NCI-H460 (cell line): ENCODE data around the gene SORBS2. TPM values are rescaled to one million over a fixed set of nuclear protein-coding genes. Genes with fewer than 3 reads are reported as not detected.
A peak's percentile ranks its signal among the peaks of the same experiment; 100 is the strongest.
"Not testable (repeated sequence)": the region's sequence is repeated elsewhere in the genome, so short reads cannot be mapped to it uniquely, and the experiment has no call there.

Source experiments
- DNase-seq: peaks from one replicate; pipeline ENCODE4 v3.0.0-alpha.2; 2016; ENCODE audit warnings: low read depth; ENCODE audit errors: extremely low read depth
- total RNA-seq: library from RNA; depleted of rRNA; stranded (reverse); fragments of >200 nt; shearing (Covaris generic); gene quantifications from 2 replicates; pipeline ENCODE4 v1.2.3, GENCODE V29; 2014

SORBS2 gene
- total RNA-seq, 1 experiment from 2014 or later = 23.8 TPM

GRCh38 chr4:185716577-185717376, 95.2 kb downstream of the SORBS2 start:
- no peak for DNase-seq

DNA sequence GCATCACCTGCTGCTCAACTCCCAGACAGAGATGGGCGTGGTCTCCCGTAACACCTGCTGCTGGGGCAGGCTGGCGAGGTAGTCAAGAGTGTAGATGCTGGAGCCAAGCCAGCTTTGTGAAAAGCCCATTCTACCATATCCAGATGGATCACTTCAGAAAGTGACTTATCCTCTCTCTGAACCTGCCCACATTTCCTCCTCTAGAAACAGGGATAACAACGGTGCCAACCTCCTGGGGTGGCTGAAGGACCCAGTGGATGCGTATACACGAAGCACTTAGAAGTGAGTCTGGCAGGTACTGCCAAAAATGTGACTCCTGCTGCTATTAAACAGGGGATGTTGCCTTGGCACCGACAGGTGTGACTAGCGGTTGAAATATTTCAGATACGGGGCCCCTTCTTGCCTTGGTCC, 95.8 kb downstream of the SORBS2 start:
- no peak for DNase-seq

GRCh38 chr4:185714524-185714923, 97.5 kb downstream of the SORBS2 start:
- not testable (repeated sequence) for DNase-seq

DNA sequence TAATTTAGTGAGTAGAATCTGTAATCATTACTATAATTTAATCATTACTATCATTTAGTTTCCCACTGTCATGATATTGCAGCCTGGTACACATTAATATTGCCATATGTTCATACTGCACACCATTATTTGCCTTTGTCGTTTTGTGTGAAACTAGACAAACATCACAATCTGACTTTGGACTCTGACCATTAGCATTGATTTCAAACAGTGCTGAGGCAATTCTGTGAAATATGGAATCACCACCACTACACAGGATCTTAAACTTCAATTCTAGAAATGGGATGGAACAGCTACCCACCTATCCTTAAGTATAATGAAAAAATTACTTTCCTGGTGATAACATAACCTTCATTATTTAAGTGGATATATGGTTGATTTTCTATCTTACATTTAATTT, 98.3 kb downstream of the SORBS2 start:
- DNase-seq = no peak

DNA sequence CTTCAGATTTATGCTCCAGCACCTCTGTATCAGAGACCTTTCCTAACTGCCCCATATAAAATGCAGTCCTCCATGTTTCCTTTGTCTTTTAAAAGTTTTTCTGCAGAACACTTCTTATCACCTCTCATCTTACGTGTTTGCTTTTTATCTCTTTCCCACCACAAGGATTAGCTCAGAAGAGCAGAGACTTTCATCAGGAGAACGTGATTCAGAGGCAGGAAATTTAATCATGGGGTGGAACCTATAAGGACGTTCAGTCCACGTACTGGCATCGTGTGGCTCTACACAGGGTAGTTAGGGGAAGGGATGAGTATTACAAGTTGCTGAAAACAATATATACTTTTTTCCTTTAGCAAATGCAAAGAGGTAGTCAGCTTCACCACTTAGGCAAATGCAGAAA, 98.7 kb downstream of the SORBS2 start:
- DNase-seq = peak; percentile 9

DNA sequence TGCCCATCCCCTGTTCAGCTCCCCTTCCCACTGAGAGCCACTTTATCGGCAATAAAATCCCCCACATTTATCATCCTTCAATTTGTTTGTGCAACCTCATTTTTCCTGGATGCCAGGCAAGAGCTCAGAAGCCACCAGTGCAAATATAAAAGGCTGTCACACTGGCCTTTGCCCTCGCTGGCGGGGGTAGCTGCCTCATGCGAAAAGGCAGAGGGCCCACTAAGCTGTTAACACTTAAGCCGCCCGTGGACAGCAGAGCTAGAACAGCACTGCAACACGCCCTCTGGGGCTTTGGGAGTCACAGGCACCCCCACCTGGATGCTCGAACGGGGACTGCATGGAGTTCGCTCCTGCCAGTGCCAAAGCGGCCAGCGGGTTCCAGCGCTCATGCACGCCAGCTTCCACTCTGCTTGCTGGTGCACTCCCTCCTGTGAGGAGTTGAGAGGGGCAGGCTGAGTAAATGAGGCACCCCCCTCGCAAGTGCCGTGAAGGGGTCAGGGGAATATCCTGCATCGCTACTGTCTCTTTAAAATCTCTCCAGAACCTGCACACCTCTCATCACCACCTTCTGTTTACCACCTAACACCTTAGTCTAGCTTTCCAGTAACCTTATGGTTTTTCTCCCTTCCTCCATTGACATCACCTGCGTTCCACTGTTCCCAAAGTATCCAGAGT, 99.5 kb downstream of the SORBS2 start:
- no peak for DNase-seq

DNA sequence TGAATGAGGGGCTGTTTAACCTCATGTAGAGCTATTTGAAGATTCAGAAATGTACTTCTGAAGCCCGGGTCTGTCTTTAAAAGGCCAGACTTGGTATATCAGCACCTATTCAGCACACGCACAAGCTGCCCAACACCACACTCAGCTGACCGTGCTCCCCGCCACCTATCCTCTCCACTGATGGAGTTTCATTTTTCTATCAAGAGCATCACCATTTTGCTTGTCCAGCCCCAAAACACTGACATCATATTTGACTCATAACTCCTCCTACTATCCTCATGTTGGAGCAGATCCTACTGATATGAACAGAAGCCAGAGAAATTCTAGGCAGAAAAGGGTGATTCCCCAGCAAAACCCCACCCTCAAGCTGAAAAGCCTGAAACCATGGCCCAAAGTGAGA, 100.3 kb downstream of the SORBS2 start:
- no peak for DNase-seq

DNA sequence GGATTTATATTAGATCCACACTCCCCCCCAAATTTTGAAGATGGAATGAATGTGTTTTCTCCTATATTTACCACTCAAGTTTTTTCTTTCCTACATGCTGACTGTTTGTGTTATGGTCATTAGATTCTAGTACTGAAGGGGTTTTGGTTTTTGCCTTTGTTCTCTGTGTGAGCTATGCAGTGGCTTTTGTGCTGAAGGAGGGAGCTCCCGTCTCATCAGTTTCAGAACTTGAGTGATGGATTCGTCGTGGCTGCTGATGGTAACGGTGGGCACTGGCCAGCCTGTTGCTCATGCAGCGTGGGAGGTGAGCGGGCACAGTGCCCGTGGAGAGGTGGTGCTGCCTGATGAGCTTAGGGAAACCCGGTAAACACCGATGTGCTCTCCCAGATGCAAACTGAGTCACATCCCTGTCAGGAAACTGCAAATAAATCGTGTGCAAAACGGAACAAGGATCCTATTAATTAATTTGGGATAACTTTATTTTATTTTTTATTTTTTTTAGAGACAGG, 101.5 kb downstream of the SORBS2 start:
- DNase-seq = no peak

DNA sequence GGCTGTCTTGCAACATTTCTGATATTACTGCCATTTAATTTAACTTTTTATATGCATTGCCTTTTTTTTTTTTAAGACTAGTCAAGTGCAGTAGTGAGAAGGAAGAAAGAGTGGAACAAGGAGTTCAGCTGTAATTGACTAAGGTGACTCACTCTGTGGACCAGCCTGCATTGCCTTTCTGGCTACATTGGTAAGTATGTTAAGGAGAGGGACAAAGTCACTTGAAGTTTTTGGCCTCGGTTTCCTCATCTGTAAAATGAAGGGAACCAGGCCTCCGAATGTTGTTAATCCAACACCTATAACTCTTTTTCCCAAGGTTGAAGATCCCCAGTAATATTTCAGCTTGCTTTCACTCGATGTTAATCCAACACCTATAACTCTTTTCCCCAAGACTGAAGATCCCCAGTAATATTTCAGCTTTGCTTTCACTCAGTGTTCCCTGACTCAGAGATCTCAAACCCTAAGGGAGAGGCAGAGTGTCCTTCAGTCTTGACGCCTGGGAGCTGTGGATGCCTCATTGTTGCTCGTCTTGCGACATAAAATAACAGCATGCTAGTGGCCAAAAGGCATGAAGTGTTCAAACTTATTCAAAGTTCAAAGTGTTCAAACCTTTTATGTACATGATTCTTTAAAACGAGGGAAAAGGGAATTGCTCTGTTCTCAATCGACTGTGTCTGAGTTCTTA, 102.0 kb downstream of the SORBS2 start:
- peak; percentile 9 for DNase-seq

DNA sequence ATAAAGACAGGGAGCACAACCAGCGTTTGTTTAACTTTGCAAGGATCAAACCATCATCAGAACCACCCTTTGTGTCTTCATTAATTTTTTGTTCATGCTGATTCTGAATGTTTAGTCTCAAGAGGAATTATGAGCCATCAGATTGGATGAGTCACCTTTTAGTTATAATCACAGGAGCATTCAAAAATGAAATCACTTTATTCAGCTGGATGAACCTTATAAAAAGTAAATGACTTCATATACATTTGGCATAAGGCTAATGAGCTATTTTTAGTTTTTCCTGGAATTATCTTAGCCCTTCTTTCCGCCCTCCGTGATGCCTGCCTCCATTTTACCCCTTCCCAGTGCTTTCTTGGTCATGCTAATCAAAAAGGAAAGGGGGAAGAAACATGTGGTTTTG, 103.6 kb downstream of the SORBS2 start:
- DNase-seq = no peak

- not testable (repeated sequence) for DNase-seq
These were observed 104.4 kb downstream of the SORBS2 start for GRCh38 chr4:185707622-185708021.

DNA sequence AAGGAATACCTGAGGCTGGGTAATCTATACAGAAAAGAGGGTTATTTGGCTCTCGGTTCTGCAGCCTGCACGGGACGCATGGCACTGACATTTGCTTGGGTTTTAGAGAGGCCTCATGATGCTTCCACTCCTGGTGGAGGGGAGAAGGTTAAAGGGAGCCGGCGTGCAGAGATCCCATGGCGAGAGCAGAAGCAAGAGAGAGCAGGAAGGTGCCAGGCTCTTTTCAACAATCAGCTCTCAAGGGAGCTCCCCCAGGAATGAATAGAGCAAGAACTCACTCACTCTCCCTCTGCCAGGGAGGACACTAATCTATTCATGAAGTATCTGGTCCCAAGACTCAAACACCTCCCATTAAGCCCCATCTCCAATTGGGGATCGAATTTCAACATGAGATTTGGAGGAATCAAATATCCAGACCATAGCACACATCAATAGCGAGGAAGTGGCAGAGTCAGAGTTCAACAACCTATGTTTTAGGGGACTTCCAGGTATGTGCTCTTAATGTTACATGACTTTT, 109.8 kb downstream of the SORBS2 start:
- no peak for DNase-seq

DNA sequence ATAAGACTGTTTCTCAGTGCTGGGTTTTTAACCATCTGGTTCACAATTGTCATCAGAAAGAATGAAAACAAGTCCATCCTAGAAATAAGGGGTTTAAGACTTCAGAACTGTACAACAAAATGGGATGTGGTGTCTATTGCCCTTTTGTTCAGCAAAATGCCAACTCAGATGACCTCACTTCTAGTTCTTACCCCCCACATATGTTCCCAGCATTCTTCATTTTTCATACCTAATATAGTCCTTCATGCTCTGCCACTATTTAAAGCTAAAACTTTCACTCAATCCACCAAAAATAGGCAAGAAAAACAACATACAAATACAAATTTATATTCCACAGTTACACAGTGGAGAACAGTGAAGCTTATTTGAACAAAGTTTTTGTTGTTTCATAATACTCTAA, 111.4 kb downstream of the SORBS2 start:
- DNase-seq = no peak

- no peak for DNase-seq
These were observed 111.9 kb downstream of the SORBS2 start for GRCh38 chr4:185700048-185700447.

DNA sequence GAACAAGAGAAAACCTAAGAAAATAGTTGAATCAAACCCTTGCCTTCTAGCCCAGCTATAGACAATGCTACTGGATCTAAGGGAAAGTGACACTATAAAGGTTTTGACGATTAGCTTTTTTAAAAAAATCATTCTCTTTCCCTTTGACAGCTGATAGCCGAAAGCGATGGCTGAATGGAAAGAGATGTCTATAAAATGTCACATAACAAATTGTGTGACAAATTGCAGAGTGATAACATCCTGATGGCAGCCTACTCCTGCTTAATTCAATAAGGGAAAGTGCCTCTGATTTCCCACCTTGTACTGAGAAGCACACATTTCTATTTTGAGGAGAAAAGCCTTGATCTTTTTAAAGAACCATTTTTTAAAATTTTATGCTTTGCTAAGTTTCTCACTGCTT, 114.5 kb downstream of the SORBS2 start:
- no peak for DNase-seq

DNA sequence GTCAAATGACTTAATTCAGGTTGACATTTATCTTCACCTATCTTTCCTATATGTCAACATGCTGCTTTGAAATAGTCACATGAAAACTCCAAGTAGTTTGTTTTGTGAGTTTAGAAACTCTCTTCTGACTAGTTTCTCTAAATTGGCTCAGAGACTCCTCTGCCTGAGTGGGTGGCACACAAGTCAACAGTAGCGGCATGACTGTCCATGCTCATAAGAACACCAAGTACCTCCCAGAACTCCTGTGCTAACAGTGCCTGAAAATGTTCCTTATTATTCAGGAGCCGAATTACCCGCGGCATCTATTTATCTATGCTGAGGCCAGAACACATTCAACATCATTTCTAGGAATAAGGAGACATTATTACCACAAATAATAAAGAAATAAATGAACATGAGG, 116.3 kb downstream of the SORBS2 start:
- no peak for DNase-seq

GRCh38 chr4:185693548-185694215, 118.3 kb downstream of the SORBS2 start:
- DNase-seq = no peak

DNA sequence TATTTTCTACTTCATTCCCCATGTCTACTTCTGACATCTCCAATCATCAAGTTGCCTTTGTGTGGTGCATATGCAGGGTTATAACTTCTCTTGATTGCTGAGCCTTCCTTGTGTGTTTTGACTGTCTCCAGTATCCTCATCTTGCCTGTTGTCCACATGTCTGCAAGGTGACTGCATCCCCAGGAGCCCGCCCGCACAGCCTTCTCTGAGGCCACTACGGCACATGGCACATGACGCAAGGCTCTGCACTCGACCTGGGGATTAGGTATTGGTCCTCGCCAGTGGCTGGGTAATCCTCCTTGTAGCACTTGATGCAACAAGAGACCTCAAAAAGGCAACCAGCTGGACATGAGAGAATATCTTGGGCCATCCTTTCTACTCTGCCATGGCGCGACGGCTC, 122.6 kb downstream of the SORBS2 start:
- no peak for DNase-seq

DNA sequence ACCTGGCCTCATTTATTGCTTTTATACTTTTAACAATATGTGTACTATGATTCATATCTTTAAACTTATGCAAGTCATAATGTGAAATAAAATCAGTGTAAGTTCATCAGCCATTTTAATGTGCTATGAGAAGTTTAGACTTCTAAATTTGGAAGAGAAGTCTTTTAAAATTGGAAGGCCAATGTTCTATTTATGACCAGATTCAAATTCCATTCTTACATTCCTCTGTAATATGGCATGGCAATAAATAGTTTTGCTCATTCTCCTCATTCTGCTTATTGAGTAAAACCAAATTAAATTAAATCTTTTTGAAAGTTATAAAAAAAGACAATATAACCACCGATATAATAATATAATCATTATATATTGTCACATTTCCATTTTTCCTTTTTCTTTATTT, 126.2 kb downstream of the SORBS2 start:
- DNase-seq = no peak

GRCh38 chr4:185683896-185684295, 128.1 kb downstream of the SORBS2 start:
- no peak for DNase-seq

GRCh38 chr4:185683222-185683621, 128.8 kb downstream of the SORBS2 start:
- DNase-seq = no peak
